WTC11 (cell line): ENCODE results near the gene PLEKHB1. TPM values are rescaled to one million over a fixed set of nuclear protein-coding genes. Genes with fewer than 3 reads are reported as not detected.

Experiments
- ATF1 ChIP-seq: sonication (generic); formaldehyde crosslinking; IDR thresholded peaks from 2 replicates; pipeline ENCODE4 v1.8.1; 2023; ENCODE audit warnings: mild to moderate bottlenecking, moderate library complexity, missing genetic modification reagents
- E2F4 ChIP-seq: sonication (generic); formaldehyde crosslinking; IDR thresholded peaks from 2 replicates; pipeline ENCODE4 v1.8.1; 2022; ENCODE audit warnings: low read depth, mild to moderate bottlenecking, moderate library complexity, missing genetic modification reagents, borderline replicate concordance
- FOXK1 ChIP-seq: sonication (generic); formaldehyde crosslinking; IDR thresholded peaks from 2 replicates; pipeline ENCODE4 v1.8.0; 2022; ENCODE audit warnings: mild to moderate bottlenecking, moderate library complexity, missing genetic modification reagents
- FOXP1 ChIP-seq: sonication (generic); formaldehyde crosslinking; IDR thresholded peaks from 2 replicates; pipeline ENCODE4 v1.8.0; 2022; ENCODE audit warnings: missing genetic modification reagents, mild to moderate bottlenecking, moderate library complexity, borderline replicate concordance
- IRF2 ChIP-seq: sonication (generic); formaldehyde crosslinking; IDR thresholded peaks from 2 replicates; pipeline ENCODE4 v1.8.0; 2022; ENCODE audit warnings: low read depth, missing genetic modification reagents, borderline replicate concordance
- JAZF1 ChIP-seq: fragments of 250-450 bp; sonication (Bioruptor Pico); IDR thresholded peaks from 2 replicates; pipeline ENCODE4 v1.9.0; 2021; ENCODE audit warnings: moderate library complexity, mild to moderate bottlenecking, inconsistent platforms
- NFATC4 ChIP-seq: fragments of 250-450 bp; sonication (Bioruptor Pico); IDR thresholded peaks from 2 replicates; pipeline ENCODE4 v1.9.0; 2021; ENCODE audit warnings: mild to moderate bottlenecking
- NR3C1 ChIP-seq: sonication (generic); formaldehyde crosslinking; conservative IDR thresholded peaks from 2 replicates; pipeline ENCODE4 v1.8.1; 2023; ENCODE audit warnings: low read depth, mild to moderate bottlenecking, missing genetic modification reagents
- SOX15 ChIP-seq: fragments of 250-450 bp; sonication (Bioruptor Pico); IDR thresholded peaks from 2 replicates; pipeline ENCODE4 v1.9.0; 2021; ENCODE audit warnings: mild to moderate bottlenecking
- SP1 ChIP-seq: sonication (generic); formaldehyde crosslinking; conservative IDR thresholded peaks from 2 replicates; pipeline ENCODE4 v1.8.1; 2022; ENCODE audit warnings: missing genetic modification reagents
- TEAD4 ChIP-seq: sonication (generic); formaldehyde crosslinking; IDR thresholded peaks from 2 replicates; pipeline ENCODE4 v1.8.0; 2022; ENCODE audit warnings: mild to moderate bottlenecking, missing genetic modification reagents
- ZNF219 ChIP-seq: sonication (generic); formaldehyde crosslinking; IDR thresholded peaks from 2 replicates; pipeline ENCODE4 v1.8.0; 2023; ENCODE audit warnings: missing genetic modification reagents, mild to moderate bottlenecking, borderline replicate concordance
- ZNF263 ChIP-seq: sonication (generic); formaldehyde crosslinking; IDR thresholded peaks from 2 replicates; pipeline ENCODE4 v1.8.1; 2022; ENCODE audit warnings: low read depth, mild to moderate bottlenecking, moderate library complexity, missing genetic modification reagents
- ZNF396 ChIP-seq: fragments of 250-450 bp; sonication (Bioruptor Pico); IDR thresholded peaks from 2 replicates; pipeline ENCODE4 v1.8.0; 2021; ENCODE audit warnings: mild to moderate bottlenecking, moderate library complexity, borderline replicate concordance
- ZNF671 ChIP-seq: fragments of 250-450 bp; sonication (Bioruptor Pico); IDR thresholded peaks from 2 replicates; pipeline ENCODE4 v1.8.0; 2021; ENCODE audit warnings: mild to moderate bottlenecking
- total RNA-seq: library from RNA; stranded (reverse); gene quantifications from 3 replicates; pipeline ENCODE4 v1.2.3, GENCODE V29; 2021
- TF ChIP-seq, protein P1 (sequence below): sonication (generic); formaldehyde crosslinking; IDR thresholded peaks from 2 replicates; pipeline ENCODE4 v1.8.0; 2022; ENCODE audit warnings: mild to moderate bottlenecking, missing genetic modification reagents
- TF ChIP-seq, protein P2 (sequence below): sonication (generic); formaldehyde crosslinking; IDR thresholded peaks from 2 replicates; pipeline ENCODE4 v1.8.1; 2023; ENCODE audit warnings: mild to moderate bottlenecking, missing genetic modification reagents
- TF ChIP-seq, protein P3 (sequence below): sonication (generic); formaldehyde crosslinking; IDR thresholded peaks from 2 replicates; pipeline ENCODE4 v1.8.1; 2023; ENCODE audit warnings: mild to moderate bottlenecking, missing genetic modification reagents, moderate library complexity
- TF ChIP-seq, protein P4 (sequence below): fragments of 250-450 bp; sonication (Bioruptor Pico); IDR thresholded peaks from 2 replicates; pipeline ENCODE4 v1.9.0; 2021; ENCODE audit warnings: mild to moderate bottlenecking
- TF ChIP-seq, protein P5 (sequence below): fragments of 250-450 bp; sonication (Bioruptor Pico); IDR thresholded peaks from 2 replicates; pipeline ENCODE4 v1.9.0; 2021; ENCODE audit warnings: moderate library complexity, mild to moderate bottlenecking, inconsistent platforms, borderline replicate concordance
- TF ChIP-seq, protein P6 (sequence below): sonication (generic); formaldehyde crosslinking; IDR thresholded peaks from 2 replicates; pipeline ENCODE4 v1.8.0; 2023; ENCODE audit warnings: missing genetic modification reagents
- TF ChIP-seq, protein P7 (sequence below): sonication (generic); formaldehyde crosslinking; IDR thresholded peaks from 2 replicates; pipeline ENCODE4 v1.8.0; 2022; ENCODE audit warnings: mild to moderate bottlenecking, missing genetic modification reagents

PLEKHB1 gene
- total RNA-seq, 1 experiment from 2014 or later, result 12.0 TPM

GRCh38 chr11:73597956-73598718, 48.2 kb upstream of the PLEKHB1 start, which contains the start of gene FAM168A (continued):
- TF ChIP-seq E2F4 (CRISPR knock-in tag) (0 out of 2 replicates have a peak, but pooled peaks have one; percentile 42), FOXK1 (CRISPR knock-in tag) (no peak), ATF1 (CRISPR knock-in tag) (no peak), ZNF671 (CRISPR knock-in tag) (no peak), ZNF219 (CRISPR knock-in tag) (0 out of 2 replicates have a peak, but pooled peaks have one; percentile 50), FOXP1 (CRISPR knock-in tag) (peak; percentile 85; the same call in 1 of the 2 replicates), ZNF396 (CRISPR knock-in tag) (no peak), JAZF1 (no peak), SP1 (peak; percentile 78), NFATC4 (CRISPR knock-in tag) (no peak), NR3C1 (CRISPR knock-in tag) (no peak), ZNF263 (CRISPR knock-in tag) (no peak), IRF2 (CRISPR knock-in tag) (no peak), SOX15 (CRISPR knock-in tag) (no peak), TEAD4 (CRISPR knock-in tag) (no peak)
- TF ChIP-seq, protein P1, sequence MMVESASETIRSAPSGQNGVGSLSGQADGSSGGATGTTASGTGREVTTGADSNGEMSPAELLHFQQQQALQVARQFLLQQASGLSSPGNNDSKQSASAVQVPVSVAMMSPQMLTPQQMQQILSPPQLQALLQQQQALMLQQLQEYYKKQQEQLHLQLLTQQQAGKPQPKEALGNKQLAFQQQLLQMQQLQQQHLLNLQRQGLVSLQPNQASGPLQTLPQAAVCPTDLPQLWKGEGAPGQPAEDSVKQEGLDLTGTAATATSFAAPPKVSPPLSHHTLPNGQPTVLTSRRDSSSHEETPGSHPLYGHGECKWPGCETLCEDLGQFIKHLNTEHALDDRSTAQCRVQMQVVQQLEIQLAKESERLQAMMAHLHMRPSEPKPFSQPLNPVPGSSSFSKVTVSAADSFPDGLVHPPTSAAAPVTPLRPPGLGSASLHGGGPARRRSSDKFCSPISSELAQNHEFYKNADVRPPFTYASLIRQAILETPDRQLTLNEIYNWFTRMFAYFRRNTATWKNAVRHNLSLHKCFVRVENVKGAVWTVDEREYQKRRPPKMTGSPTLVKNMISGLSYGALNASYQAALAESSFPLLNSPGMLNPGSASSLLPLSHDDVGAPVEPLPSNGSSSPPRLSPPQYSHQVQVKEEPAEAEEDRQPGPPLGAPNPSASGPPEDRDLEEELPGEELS (CRISPR knock-in tag), result no peak
- TF ChIP-seq, protein P2, sequence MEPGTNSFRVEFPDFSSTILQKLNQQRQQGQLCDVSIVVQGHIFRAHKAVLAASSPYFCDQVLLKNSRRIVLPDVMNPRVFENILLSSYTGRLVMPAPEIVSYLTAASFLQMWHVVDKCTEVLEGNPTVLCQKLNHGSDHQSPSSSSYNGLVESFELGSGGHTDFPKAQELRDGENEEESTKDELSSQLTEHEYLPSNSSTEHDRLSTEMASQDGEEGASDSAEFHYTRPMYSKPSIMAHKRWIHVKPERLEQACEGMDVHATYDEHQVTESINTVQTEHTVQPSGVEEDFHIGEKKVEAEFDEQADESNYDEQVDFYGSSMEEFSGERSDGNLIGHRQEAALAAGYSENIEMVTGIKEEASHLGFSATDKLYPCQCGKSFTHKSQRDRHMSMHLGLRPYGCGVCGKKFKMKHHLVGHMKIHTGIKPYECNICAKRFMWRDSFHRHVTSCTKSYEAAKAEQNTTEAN (CRISPR knock-in tag), result no peak; the same call in 1 of the 2 replicates
- TF ChIP-seq, protein P3, sequence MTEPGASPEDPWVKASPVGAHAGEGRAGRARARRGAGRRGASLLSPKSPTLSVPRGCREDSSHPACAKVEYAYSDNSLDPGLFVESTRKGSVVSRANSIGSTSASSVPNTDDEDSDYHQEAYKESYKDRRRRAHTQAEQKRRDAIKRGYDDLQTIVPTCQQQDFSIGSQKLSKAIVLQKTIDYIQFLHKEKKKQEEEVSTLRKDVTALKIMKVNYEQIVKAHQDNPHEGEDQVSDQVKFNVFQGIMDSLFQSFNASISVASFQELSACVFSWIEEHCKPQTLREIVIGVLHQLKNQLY, result no peak
- TF ChIP-seq, protein P4, sequence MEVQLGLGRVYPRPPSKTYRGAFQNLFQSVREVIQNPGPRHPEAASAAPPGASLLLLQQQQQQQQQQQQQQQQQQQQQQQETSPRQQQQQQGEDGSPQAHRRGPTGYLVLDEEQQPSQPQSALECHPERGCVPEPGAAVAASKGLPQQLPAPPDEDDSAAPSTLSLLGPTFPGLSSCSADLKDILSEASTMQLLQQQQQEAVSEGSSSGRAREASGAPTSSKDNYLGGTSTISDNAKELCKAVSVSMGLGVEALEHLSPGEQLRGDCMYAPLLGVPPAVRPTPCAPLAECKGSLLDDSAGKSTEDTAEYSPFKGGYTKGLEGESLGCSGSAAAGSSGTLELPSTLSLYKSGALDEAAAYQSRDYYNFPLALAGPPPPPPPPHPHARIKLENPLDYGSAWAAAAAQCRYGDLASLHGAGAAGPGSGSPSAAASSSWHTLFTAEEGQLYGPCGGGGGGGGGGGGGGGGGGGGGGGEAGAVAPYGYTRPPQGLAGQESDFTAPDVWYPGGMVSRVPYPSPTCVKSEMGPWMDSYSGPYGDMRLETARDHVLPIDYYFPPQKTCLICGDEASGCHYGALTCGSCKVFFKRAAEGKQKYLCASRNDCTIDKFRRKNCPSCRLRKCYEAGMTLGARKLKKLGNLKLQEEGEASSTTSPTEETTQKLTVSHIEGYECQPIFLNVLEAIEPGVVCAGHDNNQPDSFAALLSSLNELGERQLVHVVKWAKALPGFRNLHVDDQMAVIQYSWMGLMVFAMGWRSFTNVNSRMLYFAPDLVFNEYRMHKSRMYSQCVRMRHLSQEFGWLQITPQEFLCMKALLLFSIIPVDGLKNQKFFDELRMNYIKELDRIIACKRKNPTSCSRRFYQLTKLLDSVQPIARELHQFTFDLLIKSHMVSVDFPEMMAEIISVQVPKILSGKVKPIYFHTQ (CRISPR knock-in tag), result no peak
- TF ChIP-seq, protein P5, sequence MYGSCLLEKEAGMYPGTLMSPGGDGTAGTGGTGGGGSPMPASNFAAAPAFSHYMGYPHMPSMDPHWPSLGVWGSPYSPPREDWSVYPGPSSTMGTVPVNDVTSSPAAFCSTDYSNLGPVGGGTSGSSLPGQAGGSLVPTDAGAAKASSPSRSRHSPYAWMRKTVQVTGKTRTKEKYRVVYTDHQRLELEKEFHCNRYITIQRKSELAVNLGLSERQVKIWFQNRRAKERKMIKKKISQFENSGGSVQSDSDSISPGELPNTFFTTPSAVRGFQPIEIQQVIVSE (CRISPR knock-in tag), result no peak
- TF ChIP-seq, protein P6, sequence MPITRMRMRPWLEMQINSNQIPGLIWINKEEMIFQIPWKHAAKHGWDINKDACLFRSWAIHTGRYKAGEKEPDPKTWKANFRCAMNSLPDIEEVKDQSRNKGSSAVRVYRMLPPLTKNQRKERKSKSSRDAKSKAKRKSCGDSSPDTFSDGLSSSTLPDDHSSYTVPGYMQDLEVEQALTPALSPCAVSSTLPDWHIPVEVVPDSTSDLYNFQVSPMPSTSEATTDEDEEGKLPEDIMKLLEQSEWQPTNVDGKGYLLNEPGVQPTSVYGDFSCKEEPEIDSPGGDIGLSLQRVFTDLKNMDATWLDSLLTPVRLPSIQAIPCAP (CRISPR knock-in tag), result no peak
- TF ChIP-seq, protein P7, sequence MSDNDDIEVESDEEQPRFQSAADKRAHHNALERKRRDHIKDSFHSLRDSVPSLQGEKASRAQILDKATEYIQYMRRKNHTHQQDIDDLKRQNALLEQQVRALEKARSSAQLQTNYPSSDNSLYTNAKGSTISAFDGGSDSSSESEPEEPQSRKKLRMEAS (CRISPR knock-in tag), result peak; percentile 78
